HCT116 (cell line): ENCODE data around the gene AMER2.

Experiments
- CBX3 ChIP-seq: IDR thresholded peaks from 2 replicates; pipeline ENCODE4 v1.6.1; 2012; ENCODE audit warnings: low read depth
- EZH2 ChIP-seq: fragments of 200-600 bp; sonication (generic); IDR thresholded peaks from 2 replicates; pipeline ENCODE4 v1.6.1; 2017; ENCODE audit warnings: antibody characterized with exemption, mixed run types
- JUND ChIP-seq: IDR thresholded peaks from 2 replicates; pipeline ENCODE4 v1.6.1; 2012
- POLR2A ChIP-seq: IDR thresholded peaks from 2 replicates; pipeline ENCODE4 v1.7.0; 2011; ENCODE audit warnings: borderline replicate concordance; ENCODE audit not compliant: insufficient read depth, insufficient read length; ENCODE audit errors: extremely low read depth
- POLR2AphosphoS5 ChIP-seq: IDR thresholded peaks from 2 replicates; pipeline ENCODE4 v1.6.1; 2011; ENCODE audit warnings: mild to moderate bottlenecking, low read depth, low read length, moderate library complexity
- ZFX ChIP-seq: fragments of 450-650 bp; IDR thresholded peaks from 2 replicates; pipeline ENCODE4 v1.6.1; 2017
- TF ChIP-seq, protein P1 (sequence below), 3 experiments: fragments of 200-600 bp in 1 of 3; sonication (generic) in 1 of 3; IDR thresholded peaks in 2 of 3; conservative IDR thresholded peaks in 1 of 3; 2 replicates each; pipeline ENCODE4 v1.5.1; 2012 to 2017; ENCODE audit warnings: low read depth in 2 of 3, low read length in 2 of 3, antibody characterized with exemption in 1 of 3, borderline replicate concordance in 1 of 3, control low read depth in 1 of 3, mild to moderate bottlenecking in 1 of 3, mixed read lengths in 1 of 3, mixed run types in 1 of 3, moderate library complexity in 1 of 3; ENCODE audit not compliant: insufficient read depth in 1 of 3
- TF ChIP-seq, protein P2 (sequence below): IDR thresholded peaks from 2 replicates; pipeline ENCODE4 v1.6.1; 2012

DNA sequence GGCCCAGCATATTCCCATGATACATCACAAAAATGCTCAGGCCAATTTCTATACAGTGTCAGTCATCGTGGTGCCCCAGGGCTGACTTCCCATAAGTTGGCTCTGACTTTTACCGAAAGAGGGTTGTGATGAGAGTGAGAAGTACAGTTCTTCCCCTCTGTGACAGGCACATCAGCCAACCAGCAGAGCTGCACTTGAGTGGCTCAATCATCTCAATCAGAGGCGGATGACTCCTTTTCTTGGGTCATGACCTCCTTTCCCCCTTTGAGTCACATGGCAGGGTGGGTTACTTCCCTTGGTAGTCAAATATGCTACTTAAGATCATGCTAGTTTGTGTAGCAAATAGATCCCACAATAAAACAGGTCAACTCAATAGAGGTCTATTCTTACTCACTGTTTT lies 6.9 kb upstream of the AMER2 start:
- TF ChIP-seq ZFX (no peak), POLR2A (no peak), JUND (no peak), EZH2 (no peak), POLR2AphosphoS5 (no peak), CBX3 (no peak)
- TF ChIP-seq, protein P1, sequence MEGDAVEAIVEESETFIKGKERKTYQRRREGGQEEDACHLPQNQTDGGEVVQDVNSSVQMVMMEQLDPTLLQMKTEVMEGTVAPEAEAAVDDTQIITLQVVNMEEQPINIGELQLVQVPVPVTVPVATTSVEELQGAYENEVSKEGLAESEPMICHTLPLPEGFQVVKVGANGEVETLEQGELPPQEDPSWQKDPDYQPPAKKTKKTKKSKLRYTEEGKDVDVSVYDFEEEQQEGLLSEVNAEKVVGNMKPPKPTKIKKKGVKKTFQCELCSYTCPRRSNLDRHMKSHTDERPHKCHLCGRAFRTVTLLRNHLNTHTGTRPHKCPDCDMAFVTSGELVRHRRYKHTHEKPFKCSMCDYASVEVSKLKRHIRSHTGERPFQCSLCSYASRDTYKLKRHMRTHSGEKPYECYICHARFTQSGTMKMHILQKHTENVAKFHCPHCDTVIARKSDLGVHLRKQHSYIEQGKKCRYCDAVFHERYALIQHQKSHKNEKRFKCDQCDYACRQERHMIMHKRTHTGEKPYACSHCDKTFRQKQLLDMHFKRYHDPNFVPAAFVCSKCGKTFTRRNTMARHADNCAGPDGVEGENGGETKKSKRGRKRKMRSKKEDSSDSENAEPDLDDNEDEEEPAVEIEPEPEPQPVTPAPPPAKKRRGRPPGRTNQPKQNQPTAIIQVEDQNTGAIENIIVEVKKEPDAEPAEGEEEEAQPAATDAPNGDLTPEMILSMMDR (IDR thresholded peaks at IDR 0.05 in 2 of 3, conservative IDR thresholded peaks at IDR 0.05 in 1 of 3; ENCODE audit: borderline replicate concordance in 1 of 3, insufficient read depth in 1 of 3, low read depth in 2 of 3, low read length in 2 of 3), result no peak
- TF ChIP-seq, protein P2, sequence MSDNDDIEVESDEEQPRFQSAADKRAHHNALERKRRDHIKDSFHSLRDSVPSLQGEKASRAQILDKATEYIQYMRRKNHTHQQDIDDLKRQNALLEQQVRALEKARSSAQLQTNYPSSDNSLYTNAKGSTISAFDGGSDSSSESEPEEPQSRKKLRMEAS, result no peak
